Epithelial cell of esophagus (primary cell): Measurements from ENCODE around the gene ALOXE3.

Source experiments
- DNase-seq: peaks from one replicate; pipeline ENCODE4 v3.0.0; 2010; ENCODE audit warnings: low read depth
- H3K4me3 ChIP-seq: 2 replicates; pipeline ENCODE4 v1.5.1; 2011; ENCODE audit warnings: mild to moderate bottlenecking, low read length, control low read depth
- TF ChIP-seq, protein P1 (sequence below): IDR thresholded peaks from 2 replicates; pipeline ENCODE4 v1.5.1; 2011; ENCODE audit warnings: low read depth, mild to moderate bottlenecking, low read length, control low read depth, inconsistent platforms; ENCODE audit not compliant: insufficient read depth; ENCODE audit errors: missing control alignments

Gene ALOXE3

DNA sequence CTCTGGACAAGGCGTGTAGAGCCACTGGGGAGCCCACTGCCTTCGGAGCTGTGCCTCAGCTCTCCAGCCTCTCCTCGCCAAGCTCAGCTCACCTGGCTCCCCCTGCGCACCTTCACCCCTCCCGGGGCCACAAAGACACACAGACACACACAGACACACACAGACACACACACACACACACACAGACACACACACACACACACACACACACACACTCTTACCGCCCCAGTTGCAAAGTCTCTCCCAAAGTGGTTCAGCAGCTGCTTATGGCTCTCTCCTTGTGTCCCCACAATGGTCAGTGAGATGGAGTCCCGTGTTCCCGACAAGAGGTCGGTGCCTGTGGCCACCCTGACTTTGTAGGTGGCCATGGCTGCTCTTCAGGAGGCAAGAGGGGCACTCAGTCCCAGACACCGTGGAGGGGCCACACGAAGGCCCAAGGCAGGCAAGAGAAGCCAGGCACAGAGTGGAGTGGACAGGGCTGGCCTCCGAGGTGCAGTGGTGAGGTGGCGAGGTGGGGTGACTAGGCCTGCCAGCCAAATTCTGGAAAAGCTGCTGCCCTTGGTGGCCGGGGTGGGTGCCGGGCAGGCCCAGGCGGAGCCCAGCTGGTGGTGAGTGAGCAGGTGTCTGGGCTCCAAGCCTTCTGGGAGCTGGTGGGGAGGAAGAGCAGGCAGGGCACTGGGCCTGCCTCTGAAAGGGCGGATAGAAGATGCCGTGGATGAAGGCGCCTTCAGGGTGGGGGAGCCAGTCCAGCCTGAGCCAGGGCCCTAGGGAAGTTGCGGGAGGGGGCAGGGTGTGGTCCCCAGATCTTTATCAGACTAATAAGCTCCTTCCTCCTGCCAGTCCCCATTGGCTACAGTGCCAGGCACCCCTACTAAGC, 31.0 kb downstream of the ALOXE3 start, which contains the start of gene ALOX12B:
TSS of gene ALOX12B (minus strand) at position 642 of the 877 bp plus-strand sequence. CDS start at position 368, 274 bp downstream.
- TF ChIP-seq, protein P1, sequence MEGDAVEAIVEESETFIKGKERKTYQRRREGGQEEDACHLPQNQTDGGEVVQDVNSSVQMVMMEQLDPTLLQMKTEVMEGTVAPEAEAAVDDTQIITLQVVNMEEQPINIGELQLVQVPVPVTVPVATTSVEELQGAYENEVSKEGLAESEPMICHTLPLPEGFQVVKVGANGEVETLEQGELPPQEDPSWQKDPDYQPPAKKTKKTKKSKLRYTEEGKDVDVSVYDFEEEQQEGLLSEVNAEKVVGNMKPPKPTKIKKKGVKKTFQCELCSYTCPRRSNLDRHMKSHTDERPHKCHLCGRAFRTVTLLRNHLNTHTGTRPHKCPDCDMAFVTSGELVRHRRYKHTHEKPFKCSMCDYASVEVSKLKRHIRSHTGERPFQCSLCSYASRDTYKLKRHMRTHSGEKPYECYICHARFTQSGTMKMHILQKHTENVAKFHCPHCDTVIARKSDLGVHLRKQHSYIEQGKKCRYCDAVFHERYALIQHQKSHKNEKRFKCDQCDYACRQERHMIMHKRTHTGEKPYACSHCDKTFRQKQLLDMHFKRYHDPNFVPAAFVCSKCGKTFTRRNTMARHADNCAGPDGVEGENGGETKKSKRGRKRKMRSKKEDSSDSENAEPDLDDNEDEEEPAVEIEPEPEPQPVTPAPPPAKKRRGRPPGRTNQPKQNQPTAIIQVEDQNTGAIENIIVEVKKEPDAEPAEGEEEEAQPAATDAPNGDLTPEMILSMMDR: no peak
- H3K4me3 ChIP-seq: no peak within 1 kb of the TSS
- no peak for DNase-seq

DNA sequence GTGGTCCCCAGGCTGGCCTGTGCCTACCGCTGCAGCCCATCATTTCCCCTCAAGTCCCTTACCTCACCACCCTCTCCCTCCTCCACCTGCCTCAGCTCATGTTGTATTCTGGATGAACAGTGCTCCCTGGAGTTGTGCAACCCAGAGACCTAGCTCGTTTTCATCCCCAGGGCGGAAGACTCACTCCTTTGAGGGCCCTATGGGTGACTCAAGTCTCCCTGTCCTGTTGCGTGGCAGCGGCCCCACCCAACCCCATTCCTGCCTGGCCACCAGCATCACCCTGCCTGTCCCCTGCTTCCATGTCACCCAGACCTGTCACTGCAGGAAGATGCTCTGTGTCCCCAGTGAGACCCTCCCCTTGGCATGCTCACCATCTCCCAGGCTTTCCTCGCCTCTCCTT, 34.1 kb downstream of the ALOXE3 start:
- no peak overlapping the region for H3K4me3 ChIP-seq
- TF ChIP-seq, protein P1: no peak
- DNase-seq: peak; percentile 57

DNA sequence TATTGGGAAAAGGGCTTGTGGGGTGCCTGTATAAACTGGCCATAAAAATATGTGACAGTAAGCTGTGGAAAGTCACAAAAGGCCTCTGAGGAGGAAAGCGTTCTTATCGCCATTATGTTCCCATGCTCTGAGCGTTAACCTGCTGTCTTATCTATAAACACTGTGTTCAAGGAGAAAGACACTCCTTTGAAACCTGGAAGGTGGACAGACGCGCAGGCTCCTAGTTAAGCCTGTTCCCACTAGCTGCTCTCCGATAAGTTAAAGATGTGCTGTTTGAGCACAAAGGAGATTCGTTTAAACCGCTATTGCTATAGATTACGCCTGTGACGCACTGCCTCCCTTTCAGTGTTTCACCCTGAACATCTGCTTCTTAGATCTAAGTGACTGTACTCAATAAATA, 36.0 kb downstream of the ALOXE3 start:
- TF ChIP-seq, protein P1: no peak
- H3K4me3 ChIP-seq: no peak overlapping the region
- no peak for DNase-seq

DNA sequence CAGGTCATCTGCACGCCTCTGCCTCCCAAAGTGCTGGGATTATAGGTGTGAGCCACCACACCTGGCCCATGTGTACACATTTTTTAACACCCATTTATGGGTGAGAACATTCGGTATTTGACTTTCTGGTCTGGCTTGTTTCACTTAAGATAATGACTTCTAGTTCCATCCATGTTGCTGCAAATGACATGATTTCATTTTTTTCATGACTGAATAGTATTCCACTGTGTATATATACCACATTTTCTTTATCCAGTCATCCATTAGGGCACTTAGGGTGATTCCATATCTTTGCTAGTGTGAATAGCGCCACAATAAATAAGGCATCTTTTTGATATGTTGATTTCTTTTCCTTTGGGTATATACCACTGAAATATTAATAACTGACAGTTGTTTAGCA, 36.4 kb downstream of the ALOXE3 start:
- no peak for DNase-seq
- TF ChIP-seq, protein P1: no peak
- no peak overlapping the region for H3K4me3 ChIP-seq

- no peak overlapping the region for H3K4me3 ChIP-seq
- no peak for DNase-seq
- TF ChIP-seq, protein P1: no peak
Measured at GRCh38 chr17:8080799-8081219, 37.5 kb downstream of the ALOXE3 start.

GRCh38 chr17:8080208-8080798, 38.0 kb downstream of the ALOXE3 start:
- DNase-seq: no peak
- TF ChIP-seq, protein P1: no peak
- peak overlapping the region; percentile 43 for H3K4me3 ChIP-seq
